Anterior cingulate cortex (tissue), 58 donors: Measurements from ENCODE around the gene CTDSP1.

Source experiments
- DNase-seq, 58 donors: peaks; one replicate each; lab custom pipeline; 2025; lab: John Stamatoyannopoulos, UW

CTDSP1 gene

GRCh38 chr2:218419630-218420216, 20.1 kb downstream of the CTDSP1 start:
- DNase-seq, result no peak

DNA sequence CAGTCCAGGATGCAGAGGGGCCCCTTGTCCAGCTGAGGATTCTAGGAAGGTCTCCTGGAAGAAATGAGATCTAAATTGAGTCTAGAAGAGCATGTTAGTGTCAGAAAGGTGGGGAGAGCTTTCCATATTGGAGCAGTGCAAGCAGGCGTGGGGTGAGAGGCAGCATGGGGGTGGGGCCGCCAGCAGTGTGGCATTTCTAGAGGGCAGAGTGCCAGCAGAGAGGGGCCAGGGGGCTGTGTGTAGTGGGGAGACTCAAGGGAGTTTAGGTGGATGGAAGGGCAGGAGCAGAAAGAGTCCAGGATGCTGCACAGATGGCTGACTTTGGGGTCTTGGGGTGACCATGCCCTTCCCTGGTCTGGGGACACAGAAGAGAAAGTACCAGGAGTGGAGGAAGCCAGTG, 21.4 kb downstream of the CTDSP1 start:
- DNase-seq, result no peak

DNA sequence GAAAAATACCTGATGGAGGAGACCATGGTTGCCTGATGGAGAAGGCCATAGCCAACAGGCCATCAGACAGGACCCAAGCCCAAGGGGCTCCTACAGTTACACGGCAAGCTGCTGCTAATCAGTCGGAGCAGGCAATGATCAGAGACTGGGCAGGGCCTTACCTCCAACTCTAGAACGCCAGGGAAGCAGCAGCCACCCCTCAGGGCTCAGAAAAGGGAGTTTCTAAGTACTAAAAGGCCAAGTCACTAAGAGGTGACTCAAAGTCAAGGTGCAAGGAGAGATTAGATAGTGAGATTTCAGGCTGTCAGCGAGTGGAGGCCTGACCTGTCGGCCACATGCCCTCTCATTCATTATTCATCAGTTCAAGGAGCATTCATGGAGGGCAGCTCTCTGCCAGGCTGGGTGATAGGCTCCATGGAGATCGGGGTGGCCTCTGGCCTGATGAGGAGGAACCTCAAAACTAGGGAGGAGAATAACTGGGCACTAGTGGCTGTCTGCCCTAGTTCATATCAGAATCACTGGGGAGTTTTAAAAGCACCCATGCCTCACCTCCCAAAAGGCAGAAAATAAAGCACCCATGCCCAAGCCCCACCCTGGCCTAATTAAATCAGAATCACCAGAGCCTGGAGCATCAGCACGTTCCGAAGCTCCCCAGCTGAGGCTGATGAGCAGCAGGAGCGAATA, 22.9 kb downstream of the CTDSP1 start:
- DNase-seq, result no peak

DNA sequence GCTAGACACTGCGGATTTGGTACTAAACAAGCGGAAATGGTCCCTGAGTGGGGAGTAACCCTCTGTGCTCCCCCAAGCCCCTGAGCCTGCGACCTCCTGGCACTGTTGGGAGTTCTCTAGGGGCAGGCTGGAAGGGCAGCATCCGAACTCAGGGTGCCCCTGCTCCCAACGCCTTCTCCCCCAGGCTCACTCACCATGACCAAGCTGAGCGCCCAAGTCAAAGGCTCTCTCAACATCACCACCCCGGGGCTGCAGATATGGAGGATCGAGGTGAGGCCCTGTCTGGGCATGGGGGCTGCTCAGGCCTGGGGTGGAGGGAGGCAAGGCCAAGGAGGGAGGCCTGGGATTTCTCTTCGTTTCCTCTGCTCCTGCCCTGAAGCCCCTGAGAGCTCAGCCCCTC, 23.9 kb downstream of the CTDSP1 start:
- no peak for DNase-seq

- DNase-seq, result no peak
These were observed 25.9 kb downstream of the CTDSP1 start for GRCh38 chr2:218425531-218425930.

DNA sequence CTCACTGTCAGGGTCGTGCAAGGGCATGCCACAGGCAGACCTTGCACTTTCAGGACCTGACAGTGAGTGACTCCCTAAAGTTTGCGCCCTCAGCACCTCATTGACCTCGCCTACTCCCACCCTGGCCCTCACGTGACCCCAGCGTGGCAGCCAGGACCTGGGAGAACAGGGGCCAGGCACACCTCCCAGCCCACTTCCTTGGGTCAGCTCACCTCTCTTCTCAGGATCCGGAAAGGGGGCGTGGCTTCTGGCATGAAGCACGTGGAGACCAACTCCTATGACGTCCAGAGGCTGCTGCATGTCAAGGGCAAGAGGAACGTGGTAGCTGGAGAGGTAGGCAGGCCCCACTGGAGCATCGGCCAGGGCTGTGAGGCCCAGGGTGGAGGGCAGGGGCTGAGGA, 28.1 kb downstream of the CTDSP1 start:
- DNase-seq, result no peak

DNA sequence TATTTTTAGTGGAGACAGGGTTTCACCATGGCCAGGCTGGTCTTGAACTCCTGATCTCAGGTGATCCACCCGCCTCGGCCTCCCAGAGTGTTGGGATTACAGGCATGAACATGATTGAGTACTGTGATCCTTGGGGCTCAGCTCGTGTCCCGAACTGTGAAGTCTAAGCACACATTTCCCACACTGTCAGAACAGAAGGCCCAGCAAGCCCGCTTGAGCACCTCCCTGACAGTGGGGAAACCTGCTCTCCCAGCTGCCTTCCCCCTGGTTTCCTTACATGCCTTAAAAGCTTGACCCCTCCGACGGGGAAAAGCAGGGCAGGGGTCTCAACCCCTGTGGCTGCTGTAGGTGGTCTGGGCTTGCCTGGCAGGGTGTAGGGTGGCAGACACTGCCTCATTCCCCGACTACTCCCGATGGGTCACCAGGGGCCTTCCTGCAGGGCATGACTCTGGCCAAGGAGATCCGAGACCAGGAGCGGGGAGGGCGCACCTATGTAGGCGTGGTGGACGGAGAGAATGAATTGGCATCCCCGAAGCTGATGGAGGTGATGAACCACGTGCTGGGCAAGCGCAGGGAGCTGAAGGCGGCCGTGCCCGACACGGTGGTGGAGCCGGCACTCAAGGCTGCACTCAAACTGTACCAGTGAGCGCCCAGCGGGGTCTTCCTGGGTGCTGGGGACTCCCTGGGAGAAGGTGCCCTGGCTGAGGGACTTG, 29.3 kb downstream of the CTDSP1 start:
- DNase-seq, result no peak

DNA sequence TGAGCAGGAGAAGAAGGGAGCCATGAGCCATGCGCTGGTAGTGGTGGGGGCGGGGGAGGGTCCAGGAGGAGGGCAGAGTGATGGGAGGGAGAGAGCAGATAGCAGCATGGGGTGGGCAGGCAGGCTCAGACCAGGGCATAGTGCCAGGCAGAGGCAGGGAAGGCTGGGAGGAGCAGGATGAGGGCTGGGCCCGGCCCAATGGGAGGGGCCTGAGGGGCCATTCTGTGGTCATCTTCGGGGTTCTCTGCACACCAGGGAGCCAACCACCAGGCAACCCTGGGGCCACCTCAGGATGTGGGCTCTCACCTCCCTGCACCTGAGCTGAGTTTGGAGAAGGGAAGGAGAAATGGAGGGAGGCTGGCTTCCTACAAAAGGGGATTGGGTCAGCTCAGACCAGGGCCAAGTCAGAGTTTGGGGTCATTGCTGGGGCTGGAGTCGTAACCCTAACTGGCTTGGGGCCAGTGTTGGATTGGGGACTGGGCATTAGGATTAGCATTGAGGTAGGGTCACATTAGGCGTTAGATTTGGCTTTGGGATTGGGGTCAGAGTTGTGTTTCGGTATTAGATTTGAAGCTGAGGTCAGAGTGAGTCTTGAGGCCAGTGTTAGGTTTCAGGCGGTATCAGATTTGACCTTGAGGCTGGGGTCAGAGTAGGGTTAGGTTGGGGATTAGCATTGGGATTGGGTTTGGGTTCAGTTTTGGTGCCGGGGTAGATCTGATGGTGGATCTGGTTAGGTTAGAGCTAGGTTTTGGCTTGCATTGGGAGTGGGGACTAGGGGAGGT, 30.4 kb downstream of the CTDSP1 start:
- DNase-seq, result no peak

- no peak for DNase-seq
These were observed 31.1 kb downstream of the CTDSP1 start for GRCh38 chr2:218430721-218431120.

DNA sequence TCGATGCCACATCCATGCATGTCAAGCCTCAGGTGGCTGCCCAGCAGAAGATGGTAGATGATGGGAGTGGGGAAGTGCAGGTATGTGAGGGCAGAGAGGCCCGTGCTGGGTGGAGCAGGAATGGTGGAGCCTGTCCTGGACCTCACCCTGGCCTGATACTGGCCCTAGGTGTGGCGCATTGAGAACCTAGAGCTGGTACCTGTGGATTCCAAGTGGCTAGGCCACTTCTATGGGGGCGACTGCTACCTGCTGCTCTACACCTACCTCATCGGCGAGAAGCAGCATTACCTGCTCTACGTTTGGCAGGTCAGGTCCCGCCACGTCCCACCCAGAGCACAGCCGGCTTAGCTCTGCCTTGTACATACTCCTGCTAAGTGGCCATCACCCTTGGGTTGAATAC, 32.2 kb downstream of the CTDSP1 start:
- DNase-seq, result no peak

DNA sequence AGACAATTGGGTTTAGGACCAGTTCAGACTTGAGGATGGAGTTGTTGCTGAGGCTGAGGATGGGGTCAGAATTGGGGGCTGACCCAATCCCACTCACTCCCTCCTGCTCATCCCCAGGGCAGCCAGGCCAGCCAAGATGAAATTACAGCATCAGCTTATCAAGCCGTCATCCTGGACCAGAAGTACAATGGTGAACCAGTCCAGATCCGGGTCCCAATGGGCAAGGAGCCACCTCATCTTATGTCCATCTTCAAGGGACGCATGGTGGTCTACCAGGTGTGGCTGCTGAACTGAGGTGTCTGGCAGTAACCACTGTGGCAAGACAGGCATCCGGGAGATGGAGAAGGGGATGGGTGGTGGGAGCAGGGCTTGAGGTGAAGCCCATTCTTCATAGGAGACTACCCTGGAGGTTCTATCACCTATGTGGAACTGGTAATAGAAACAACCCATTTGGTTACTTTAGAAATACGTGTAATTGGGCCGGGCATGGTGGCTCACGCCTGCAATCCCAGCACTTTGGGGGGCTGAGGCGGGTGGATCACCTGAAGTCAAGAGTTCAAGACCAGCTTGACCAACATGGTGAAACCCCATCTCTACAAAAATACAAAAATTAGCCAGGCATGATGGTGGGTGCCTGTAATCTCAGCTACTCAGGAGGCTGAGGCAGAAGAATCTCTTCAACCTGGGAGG, 33.2 kb downstream of the CTDSP1 start:
- DNase-seq, result no peak

DNA sequence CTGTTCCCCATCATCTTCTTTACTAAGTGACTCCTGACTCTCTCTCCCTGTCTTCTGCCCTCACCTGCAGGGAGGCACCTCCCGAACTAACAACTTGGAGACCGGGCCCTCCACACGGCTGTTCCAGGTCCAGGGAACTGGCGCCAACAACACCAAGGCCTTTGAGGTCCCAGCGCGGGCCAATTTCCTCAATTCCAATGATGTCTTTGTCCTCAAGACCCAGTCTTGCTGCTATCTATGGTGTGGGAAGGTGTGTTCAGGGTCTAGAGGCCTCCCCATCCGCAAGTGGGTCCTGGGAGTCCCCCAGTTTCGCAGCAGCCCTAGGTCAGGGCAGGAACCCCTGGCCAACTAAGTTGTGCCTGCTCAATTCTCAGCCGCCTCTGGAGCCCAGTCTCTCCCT, 34.8 kb downstream of the CTDSP1 start:
- no peak for DNase-seq

- no peak for DNase-seq
These were observed 35.6 kb downstream of the CTDSP1 start for GRCh38 chr2:218435003-218435982.

DNA sequence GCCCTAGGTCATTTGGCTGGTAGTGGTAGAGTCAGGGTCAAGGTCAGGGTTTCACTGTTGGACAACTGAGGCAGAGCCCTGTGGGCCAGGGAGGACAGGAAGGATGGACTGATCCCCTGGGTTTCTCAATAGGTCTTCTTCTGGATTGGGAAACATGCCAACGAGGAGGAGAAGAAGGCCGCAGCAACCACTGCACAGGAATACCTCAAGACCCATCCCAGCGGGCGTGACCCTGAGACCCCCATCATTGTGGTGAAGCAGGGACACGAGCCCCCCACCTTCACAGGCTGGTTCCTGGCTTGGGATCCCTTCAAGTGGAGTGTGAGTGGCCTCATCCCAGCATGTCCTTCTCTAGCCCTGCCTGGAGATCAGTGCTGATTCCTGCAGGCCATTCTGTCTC, 37.3 kb downstream of the CTDSP1 start:
- DNase-seq, result no peak

- no peak for DNase-seq
These were observed 38.3 kb downstream of the CTDSP1 start for GRCh38 chr2:218437969-218438368.

GRCh38 chr2:218438596-218438995, 38.9 kb downstream of the CTDSP1 start:
- no peak for DNase-seq

- no peak for DNase-seq
These were observed 45.2 kb downstream of the CTDSP1 start for GRCh38 chr2:218444692-218445357.

GRCh38 chr2:218445602-218446001, 45.9 kb downstream of the CTDSP1 start:
- no peak for DNase-seq

DNA sequence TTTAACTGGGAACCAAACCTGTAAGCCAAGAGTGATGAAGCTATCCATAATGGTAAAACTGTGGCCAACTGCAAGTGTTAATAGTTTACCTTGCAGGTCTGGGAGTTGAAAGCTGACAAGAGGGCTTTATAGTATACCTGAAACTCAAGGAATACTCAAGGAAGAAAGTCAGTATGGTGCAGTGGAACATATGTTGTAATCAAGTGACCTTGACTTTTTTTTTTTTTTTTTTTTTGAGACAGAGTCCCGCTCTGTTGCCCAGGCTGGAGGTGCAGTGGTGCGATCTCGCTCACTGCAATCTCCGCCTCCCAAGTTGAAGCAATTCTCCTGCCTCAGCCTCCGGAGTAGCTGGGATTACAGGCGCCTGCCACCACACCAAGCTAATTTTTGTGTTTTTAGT, 46.9 kb downstream of the CTDSP1 start:
- DNase-seq, result no peak
